ENCODE results near the gene CXorf49B. TPM values are rescaled to one million over a fixed set of nuclear protein-coding genes. Genes with fewer than 3 reads are reported as not detected.

The CXorf49B gene
- total and polyA plus RNA-seq, 2 experiments from 2014 or later = 10.1 TPM; not detected in 1

DNA sequence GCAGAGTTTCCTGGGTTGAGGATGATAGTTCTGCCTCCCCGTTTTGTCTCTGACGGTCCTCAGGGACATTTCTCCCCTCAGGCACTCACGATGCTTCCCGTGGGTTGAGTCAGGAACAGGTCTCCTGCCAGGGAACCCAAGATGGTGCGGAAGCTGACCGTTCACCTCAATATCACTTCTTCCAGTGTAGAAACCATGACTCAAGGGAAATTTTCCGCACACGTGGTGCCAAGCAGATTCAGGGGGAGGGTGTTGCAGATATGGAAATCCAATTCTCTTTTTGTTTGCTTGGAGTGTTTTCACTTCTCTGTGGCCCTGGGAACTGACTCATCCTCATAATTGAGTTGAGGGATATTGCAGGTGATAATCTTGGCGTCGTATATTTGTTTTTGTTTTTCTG, 46.7 kb downstream of the CXorf49B start:
- no peak for DNase-seq (ENCODE audit: low spot score)
- Histone ChIP-seq H2AFZ (no peak overlapping the region), H3K9me3 (ENCODE audit: low read depth) (no peaks in the 10 kb centered on the region), H3K36me3 (replicated peaks; ENCODE audit: insufficient read depth, low read depth) (no peaks in the 10 kb centered on the region), H3K4me3 (no peak overlapping the region), H3K4me2 (no peak overlapping the region), H3K79me2 (no peaks in the 10 kb centered on the region), H4K20me1 (ENCODE audit: insufficient read depth, poor library complexity, severe bottlenecking) (no peaks in the 10 kb centered on the region), H3K27ac (no peak overlapping the region), H3K4me1 (ENCODE audit: insufficient read depth) (no peaks in the 10 kb centered on the region), H3K9me2 (replicated peaks; ENCODE audit: insufficient read depth) (no peaks in the 10 kb centered on the region), H3K27me3 (no peaks in the 10 kb centered on the region)
- TF ChIP-seq, protein P1, sequence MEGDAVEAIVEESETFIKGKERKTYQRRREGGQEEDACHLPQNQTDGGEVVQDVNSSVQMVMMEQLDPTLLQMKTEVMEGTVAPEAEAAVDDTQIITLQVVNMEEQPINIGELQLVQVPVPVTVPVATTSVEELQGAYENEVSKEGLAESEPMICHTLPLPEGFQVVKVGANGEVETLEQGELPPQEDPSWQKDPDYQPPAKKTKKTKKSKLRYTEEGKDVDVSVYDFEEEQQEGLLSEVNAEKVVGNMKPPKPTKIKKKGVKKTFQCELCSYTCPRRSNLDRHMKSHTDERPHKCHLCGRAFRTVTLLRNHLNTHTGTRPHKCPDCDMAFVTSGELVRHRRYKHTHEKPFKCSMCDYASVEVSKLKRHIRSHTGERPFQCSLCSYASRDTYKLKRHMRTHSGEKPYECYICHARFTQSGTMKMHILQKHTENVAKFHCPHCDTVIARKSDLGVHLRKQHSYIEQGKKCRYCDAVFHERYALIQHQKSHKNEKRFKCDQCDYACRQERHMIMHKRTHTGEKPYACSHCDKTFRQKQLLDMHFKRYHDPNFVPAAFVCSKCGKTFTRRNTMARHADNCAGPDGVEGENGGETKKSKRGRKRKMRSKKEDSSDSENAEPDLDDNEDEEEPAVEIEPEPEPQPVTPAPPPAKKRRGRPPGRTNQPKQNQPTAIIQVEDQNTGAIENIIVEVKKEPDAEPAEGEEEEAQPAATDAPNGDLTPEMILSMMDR (IDR thresholded peaks at IDR 0.05; ENCODE audit: poor library complexity) = no peak
- no peak for TF ChIP-seq EZH2 (IDR thresholded peaks at IDR 0.05; ENCODE audit: borderline replicate concordance)
- TF ChIP-seq EZH2phosphoT487 (IDR thresholded peaks at IDR 0.05; ENCODE audit: low read depth, severe bottlenecking, unreplicated experiment) = no peak
- 69% methylated on average over 10 of the region's 10 CpGs for WGBS (ENCODE audit: low lambda C conversion rate, missing lambda C conversion rate)

DNA sequence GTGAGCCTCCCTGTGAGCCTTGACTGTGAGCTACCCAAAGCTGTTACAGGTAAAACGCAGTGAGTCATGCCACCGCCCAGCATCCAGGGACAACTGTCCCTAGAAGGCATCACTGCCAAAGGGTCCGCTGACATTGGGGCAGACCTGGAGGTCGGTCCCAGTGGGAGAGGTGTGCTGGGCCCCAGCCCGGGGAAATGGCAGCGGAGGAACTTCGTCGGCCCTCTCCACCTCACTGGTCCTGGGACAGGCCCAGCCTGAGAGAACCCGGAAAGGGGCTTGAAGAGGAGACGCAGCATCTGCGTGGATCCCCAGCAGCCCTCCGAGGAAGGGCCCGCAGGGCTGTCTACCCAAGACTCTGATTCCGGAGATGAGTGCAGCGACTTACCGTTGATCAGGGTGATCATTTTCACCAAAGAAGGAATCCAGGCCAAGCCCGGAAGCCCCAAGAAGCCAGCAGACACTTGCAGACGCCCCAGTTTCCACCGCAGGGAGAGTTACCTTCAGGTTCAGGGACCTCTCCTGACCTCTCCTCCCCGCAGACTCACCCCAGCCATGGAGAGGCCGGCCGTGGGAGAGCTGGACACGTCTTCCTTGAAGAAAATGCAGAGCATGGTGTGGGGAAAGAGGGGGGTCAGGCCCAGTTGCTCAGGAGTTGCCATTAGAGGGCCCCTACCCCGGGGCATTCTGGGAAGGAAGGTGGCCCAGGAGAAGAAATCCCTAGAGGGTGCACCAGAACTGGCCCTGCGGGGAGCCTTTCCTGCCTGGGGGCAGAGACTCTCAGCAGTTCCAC, 51.2 kb downstream of the CXorf49B start:
- Histone ChIP-seq H3K79me2 (no peaks in the 10 kb centered on the region), H3K9me3 (ENCODE audit: low read depth) (no peaks in the 10 kb centered on the region), H3K4me2 (no peak overlapping the region), H3K4me1 (ENCODE audit: insufficient read depth) (no peaks in the 10 kb centered on the region), H3K36me3 (replicated peaks; ENCODE audit: insufficient read depth, low read depth) (no peaks in the 10 kb centered on the region), H2AFZ (no peak overlapping the region), H3K4me3 (no peak overlapping the region), H3K27me3 (no peaks in the 10 kb centered on the region), H3K9me2 (replicated peaks; ENCODE audit: insufficient read depth) (no peaks in the 10 kb centered on the region), H4K20me1 (ENCODE audit: insufficient read depth, poor library complexity, severe bottlenecking) (no peaks in the 10 kb centered on the region), H3K27ac (no peak overlapping the region)
- DNase-seq (ENCODE audit: low spot score) = no peak
- TF ChIP-seq EZH2phosphoT487 (IDR thresholded peaks at IDR 0.05; ENCODE audit: low read depth, severe bottlenecking, unreplicated experiment) (no peak), EZH2 (IDR thresholded peaks at IDR 0.05; ENCODE audit: borderline replicate concordance) (no peak)
- TF ChIP-seq, protein P1 (IDR thresholded peaks at IDR 0.05; ENCODE audit: poor library complexity) = no peak
- 82% methylated on average over 25 of the region's 25 CpGs for WGBS (ENCODE audit: low lambda C conversion rate, missing lambda C conversion rate)

DNA sequence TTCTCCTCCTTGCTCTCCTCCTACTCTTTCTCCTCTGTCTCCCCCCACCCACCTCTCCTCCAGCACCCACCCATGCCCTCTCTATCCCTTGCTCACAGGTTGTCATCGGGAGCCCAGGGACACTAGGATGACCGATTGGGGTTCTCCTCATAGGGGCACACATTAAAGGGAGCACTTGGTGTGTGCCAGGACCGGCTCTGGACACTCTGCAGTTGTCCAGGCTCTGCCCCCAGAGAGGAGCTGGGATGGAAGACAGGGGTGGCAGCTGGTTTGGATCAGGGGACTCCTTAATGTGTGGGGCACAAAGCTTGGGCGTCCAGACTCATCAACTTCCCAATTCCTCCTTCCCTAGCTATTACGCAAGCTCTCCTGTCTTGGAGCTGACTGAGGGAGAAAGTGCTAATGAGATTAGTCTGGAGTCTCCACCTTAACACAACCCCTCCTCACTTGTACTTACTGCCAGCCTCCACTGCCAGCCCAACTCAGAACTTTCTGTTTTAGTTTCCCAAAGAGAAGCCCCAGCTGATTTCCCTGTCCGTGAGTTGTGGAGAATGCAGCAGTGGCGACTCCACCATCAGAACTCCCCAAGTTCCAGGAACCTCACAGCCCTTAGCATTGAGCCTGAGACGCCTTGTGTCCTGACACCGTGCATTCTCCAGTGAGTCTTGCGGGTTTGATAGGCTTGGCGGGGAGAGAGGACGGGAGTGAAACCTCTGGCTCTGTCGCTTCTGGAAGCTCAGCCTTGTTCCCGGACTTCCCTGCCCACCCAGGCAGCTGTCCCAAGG, 52.2 kb downstream of the CXorf49B start:
- 80% methylated on average over 14 of the region's 14 CpGs for WGBS (ENCODE audit: low lambda C conversion rate, missing lambda C conversion rate)
- no peaks in the 10 kb centered on the region for H3K9me3 ChIP-seq (ENCODE audit: low read depth)
- no peak for DNase-seq (ENCODE audit: low spot score)
- no peaks in the 10 kb centered on the region for H3K9me2 ChIP-seq (replicated peaks; ENCODE audit: insufficient read depth)
- no peak overlapping the region for H3K27ac ChIP-seq
- no peak overlapping the region for H2AFZ ChIP-seq
- H3K4me2 ChIP-seq = no peak overlapping the region
- H4K20me1 ChIP-seq (ENCODE audit: insufficient read depth, poor library complexity, severe bottlenecking) = no peaks in the 10 kb centered on the region
- no peaks in the 10 kb centered on the region for H3K27me3 ChIP-seq
- H3K36me3 ChIP-seq (replicated peaks; ENCODE audit: insufficient read depth, low read depth) = no peaks in the 10 kb centered on the region
- no peak overlapping the region for H3K4me3 ChIP-seq
- no peaks in the 10 kb centered on the region for H3K79me2 ChIP-seq
- TF ChIP-seq EZH2 (IDR thresholded peaks at IDR 0.05; ENCODE audit: borderline replicate concordance) = no peak
- TF ChIP-seq EZH2phosphoT487 (IDR thresholded peaks at IDR 0.05; ENCODE audit: low read depth, severe bottlenecking, unreplicated experiment) = no peak
- TF ChIP-seq, protein P1 (IDR thresholded peaks at IDR 0.05; ENCODE audit: poor library complexity) = no peak
- no peaks in the 10 kb centered on the region for H3K4me1 ChIP-seq (ENCODE audit: insufficient read depth)
